NCI-H1048 (cell line): ENCODE data around the gene TSSK2.

Experiments
- DNase-seq: peaks from one replicate; lab custom pipeline; 2025; lab: John Stamatoyannopoulos, UW

The TSSK2 gene

DNA sequence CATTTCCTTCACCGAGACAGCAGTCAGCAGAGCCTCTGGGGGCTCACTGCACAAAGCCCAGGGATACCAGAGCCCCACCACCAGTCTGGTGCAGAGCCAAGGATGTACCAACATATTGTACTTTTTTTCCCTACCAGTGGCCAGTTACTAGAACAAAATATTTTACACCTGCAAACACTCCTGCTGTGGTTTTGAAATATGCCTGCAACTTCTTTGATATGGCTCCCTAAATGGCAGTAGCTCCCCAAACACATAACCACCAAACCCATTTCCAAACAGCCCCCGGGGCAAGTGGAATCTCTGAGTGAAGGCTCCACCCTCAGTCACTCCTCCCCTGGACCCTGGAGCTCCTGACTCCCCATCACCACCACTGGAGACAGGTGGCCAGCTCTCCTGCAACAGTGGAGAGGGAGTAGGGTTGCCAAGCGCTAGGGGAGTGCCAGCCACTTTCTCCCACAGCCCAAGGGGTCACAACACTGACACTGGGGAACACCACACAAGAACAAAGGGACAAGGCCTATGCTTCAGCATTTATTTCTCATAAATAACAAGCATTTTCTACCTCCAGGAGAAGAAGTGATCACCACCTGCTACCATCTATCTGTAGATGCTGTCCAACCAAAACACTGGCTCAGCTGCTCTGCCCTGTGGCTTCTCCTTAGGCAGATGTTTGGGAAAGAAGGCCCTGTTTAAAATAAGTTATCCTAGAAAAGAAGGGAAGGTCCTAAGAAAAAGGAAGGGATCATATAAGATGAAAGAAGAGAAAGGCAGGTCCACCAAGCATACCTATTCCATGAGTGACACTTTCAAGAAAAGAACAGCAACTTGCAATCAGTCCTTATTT lies 24.0 kb upstream of the TSSK2 start:
- no peak for DNase-seq

DNA sequence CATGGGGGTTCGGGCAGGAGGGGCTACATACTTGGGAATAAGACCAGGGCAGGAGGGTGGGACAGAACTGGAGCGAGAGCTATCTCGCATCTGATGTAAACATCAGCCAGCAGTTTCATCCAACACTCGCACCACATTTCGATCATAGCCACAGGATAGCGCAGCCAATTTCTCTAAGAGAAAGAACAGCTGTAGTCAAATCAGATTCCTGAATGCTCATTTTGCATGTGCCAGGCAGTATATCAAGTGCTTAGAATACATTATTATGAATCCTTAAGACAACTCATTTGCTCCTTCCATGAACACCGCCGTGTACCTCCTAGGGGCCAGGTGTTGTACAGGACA lies 23.4 kb upstream of the TSSK2 start:
- no peak for DNase-seq

DNA sequence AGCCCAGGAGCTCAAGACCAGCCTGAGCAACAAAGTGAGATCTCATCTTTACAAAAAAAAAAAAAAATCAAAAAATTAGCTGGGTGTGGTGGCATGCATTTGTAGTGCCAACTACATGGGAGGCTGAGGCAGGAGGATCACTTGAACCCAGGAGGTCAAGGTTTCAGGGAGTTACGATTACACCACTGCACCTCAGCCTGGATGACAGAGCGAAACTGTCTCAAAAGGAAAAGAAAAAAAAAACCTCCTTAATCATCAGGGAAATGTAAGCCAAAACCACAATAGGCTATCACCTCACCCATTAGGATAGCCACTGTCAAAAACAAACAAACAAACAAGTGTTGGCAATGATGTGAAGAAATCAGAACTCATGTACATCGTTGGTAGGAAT lies 22.3 kb upstream of the TSSK2 start:
- no peak for DNase-seq

DNA sequence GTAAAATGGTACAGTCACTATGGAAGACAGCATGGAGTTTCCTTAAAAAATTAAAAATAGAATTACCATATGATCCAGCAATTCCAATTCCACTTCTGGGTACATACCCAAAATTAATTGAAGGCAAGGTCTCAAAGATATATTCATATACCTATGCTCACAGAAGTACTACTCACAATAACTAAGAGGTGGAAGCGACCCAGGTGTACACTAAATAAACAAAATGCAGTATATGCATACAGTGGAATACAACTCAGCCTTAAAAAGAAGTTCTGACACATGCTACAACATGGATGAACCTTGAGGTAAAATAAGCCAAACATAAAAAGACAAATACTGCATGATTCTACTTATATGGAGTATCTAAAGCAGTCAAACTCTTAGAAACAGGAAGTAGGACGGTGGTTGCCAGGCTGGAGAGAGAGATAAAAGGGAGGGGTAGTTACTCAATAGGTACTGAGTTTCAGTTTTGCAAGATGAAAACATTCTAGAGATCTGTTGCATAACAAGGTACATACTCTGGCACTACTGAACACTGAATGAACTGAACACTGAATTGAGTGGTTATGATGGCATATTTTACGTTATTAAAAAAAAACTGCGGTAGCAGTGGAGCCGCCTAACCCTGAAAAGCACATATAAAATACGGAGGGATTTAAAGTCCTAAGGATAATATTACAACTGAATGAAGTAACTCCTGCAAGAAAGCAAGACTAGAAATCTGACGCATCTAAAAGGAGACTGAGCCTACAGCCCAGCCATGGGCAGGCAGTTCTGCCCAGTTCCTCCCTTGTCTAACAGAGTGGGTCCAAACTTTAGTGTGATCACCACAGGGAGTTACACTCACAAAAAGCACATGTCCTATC lies 21.7 kb upstream of the TSSK2 start:
- DNase-seq, result no peak

DNA sequence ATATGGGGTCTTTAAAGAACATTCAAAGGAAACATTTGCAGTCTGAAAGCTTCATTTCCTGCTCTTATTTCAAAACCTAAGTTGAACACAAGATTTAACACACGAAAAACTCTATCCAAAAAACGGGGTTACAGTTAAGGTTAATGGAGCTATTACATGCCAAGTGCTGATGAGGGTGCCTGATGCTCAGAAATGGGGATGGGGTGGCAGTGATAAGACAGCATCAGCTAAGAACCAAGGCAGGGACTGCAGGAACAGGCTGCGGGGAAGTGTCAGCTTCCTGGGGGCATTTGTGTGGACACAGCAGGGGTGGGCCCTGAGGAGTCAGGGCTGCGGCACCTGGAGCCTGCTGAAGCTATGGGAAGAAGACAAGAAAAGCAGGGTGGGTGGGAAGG lies 21.0 kb upstream of the TSSK2 start:
- no peak for DNase-seq

DNA sequence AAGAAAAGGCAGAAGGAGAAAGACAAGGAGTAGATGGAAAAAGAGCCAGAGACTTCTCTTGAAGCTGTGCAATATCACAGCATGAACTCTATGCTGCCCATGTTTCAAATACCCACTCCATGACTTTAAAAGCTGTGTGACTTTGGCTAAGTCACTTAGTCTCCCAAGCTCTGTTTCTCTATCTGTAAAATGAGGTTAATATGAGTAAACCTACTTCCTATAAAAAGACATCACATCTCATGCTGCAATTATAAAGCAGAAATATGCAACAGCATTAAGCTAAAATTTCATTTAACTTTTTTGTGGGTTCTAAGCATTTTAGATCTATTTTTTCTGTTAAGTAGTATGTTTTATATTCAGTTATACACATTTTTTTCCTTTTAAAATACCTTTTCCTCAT lies 20.5 kb upstream of the TSSK2 start:
- DNase-seq, result no peak

DNA sequence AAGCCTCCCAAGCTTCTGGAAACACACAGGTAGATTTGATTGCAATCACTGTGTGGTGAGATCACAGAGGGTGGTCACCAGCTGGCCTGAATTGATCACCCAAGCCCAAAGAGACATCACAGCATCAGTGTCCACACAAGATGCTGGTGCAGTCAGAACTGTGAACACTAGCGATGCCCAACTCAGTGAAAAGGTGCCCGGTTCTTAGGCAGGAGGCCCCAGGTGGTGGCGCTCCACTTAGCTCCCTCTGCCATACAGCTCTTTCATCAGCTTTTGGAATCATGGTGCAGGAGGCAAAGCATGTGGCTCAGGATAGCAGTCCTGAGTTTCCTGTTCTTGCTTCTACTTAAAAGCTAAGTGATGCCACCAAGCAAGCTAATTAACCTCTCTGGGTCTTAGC lies 20.0 kb upstream of the TSSK2 start:
- no peak for DNase-seq

DNA sequence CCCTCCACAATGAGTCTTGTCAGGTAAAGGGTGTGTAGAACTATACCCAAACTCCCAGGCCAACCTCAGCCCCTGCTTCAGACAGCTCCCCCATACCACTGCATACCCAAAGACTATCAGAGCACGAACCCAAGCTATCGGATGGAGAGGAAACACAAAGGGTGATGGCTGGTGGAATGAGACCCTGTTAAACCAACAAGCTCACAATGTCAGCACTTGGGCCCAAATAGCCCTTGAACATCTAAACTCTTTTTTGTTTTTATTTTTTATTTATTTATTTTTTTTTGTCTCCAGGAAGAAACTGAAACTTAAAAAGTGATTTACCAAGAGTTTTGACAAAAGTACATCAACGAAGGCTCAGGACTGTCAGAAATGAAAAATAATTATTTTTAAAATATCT lies 19.5 kb upstream of the TSSK2 start:
- DNase-seq, result no peak

DNA sequence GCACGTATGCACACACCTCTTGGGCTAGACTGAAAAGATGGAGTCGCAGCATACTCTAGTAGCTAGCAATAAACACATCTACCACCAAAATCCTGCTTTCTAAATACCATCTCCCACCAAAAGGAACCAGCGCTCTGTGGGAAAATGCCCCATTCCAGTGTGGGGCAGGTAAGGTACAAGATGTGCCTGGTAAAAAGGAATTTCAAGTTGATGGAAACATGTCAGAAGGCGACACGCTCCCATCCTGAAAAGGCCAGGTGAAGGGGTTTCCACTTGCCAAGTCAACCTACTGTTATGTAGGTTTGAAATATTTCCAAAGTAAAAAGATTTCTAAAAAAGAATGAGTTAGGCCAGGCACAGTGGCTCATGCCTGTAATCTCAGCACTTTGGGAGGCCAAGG lies 17.7 kb upstream of the TSSK2 start:
- DNase-seq, result no peak

DNA sequence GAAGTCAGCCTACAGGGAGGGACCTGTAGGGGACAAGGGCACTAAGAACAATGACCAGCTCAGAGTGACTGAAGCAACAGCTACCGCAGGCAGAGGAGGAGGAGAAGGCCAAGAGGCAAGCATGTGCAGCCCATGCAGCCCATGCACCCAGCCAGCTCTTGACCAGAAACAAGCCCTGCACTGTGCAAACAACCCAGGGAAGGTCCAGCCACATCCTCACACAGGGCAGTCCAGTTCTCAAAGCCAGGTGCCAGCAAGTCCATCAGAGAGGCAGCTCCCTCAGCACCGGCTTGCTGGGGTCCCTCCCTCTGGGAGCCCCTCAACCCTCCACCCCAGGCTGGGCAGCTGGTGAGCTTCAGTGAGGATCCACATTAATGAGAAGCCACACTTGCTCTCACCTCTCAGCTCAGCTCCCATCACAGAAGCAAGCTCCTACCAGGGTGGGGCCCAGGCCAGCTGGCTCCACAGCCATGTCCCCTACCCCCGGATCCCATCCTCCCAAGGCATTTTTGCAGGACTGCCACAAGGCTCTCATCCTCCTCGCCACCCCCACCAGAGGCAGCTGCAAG lies 16.0 kb upstream of the TSSK2 start:
- no peak for DNase-seq

DNA sequence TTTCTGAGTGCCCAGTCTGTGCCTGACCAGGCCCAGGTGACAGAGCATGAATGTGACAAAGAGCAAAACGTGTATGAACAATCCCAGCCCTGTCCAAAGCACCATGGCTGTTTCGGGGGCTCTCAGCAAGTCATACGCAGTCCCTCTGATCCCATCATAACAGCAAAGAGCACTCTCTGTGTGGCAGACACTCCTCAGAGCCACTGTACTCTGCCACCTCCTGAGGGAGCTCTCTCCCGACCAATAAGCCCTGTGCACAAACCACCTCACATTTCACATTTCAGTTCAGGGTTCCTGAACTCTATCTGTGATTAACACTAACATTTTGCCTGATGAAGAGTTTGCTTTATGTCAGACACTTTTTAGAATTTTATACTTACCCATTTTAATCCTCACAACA lies 15.5 kb upstream of the TSSK2 start:
- DNase-seq, result no peak

DNA sequence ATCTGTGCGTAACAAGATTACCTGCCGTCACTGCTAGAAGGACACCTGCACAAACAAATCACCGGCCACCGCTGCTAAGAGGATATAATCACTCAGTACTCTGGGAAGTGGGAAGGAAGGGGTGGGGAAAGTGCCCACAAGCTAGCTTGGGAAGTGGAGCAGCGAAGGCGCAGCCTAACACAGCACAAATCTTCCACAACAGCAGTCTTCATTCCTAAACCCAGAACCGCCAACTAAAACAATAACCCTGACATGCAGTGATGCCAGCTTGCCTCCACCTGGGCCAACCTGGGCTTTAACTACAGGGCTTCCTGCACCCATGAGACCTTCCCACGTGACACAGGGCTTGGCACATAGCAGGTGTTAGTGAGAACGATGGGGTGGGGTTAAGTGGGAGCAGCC lies 14.0 kb upstream of the TSSK2 start:
- no peak for DNase-seq

DNA sequence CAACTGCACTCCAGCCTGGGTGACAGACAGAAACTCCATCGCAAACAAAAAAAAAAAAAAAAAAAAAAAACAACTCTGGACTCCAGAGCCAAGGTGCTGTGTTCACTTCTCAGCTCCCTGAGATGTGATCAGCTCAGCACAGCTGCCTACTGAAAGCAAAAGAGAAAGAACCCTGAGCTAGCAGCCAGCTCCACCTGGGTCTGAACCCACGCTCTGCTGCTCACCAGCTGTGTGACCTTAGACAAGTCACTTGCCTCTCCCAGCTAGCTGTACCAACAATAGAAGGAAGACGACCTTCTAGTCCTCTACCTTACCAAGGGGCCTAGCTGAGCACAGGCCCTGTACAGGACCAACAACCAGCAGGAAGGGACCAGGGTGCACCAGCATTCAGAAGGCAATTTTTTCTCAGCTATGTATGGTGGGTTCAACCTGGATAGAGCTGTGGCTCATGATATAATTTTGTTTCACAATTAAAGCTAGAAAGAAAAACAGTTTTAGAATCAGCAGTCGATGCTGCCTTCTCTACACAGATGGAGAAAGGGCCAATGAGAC lies 12.7 kb upstream of the TSSK2 start:
- no peak for DNase-seq

DNA sequence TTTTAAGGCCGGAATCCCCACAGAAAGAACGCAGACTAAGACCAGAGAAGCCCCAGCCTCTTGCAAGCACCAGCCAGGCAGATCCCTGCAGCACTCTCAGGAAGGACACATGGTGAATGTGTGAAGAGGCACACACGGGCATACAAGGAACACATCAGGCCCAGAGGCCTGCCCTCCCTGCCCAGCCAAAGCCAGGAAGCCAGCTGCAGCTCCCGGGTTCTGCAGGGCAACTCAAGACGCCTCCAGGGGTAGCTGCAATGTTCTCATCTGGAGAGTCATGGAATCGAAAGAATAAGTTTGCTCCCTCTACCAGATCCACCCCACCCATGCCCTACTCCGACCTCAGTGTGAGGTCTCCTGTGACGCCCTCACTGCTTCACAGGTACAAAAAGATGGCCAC lies 11.2 kb upstream of the TSSK2 start:
- no peak for DNase-seq

DNA sequence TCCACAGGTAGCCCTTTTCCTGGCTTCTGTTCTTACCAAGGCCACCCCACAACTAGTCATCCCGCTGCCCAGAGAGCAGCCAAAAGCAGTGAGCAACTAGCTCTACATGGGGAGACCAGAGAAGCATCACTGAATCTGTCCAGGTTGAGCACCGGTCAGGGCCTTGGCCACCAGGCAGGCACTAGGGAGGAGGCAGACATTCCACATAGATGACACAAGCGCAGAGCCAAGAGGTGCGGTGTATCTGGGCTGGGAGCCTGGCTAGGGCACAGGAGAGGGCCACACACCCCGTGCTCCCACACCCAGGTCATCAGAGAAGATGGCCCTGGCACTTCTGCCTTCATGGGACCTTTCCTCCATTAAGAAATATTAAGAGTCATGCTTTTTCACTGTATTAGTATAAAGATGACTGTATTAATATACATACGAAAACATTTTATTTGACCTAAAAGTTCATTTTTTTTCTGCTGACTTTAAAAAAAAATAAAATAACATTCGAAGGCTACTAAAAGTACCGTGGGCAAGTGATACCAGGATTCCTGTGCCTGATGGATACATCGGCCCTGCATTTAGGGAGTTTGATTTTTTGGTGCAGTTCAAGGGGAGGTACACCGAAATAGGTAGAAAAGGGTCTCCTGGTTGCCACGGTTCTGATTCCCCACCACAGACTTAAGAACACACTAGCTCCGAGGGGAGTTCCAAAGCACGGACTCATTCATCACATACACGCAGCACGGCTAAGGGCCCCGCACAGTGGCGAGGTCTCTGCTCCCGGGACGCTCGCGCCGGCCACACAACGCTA lies 10.1 kb upstream of the TSSK2 start:
- no peak for DNase-seq

DNA sequence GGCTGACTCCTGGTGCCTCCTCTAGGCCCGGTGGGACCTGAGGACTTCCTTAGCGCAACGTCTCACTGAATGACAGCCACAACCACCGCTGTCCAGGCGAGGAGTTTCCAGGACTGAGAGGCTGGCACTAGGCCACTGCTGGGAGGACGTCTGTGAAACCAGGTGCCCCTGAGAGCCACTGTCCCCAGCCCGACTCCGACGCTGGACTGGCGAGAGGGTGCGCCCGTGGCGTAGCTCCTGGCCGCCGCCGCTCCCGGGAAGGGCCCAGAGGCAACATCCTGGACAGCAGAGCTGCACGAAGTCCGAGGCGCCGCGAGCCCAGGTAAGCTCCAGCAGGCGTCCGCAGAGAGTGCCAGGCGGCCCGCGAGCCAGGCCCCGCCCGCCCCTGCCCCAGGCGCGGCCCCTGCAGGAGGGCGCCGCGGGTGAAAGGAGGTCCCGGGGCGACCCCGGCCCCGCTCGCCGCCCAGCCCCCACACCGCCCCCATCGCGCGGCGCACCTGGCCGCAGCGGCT lies 9.4 kb upstream of the TSSK2 start:
- no peak for DNase-seq

DNA sequence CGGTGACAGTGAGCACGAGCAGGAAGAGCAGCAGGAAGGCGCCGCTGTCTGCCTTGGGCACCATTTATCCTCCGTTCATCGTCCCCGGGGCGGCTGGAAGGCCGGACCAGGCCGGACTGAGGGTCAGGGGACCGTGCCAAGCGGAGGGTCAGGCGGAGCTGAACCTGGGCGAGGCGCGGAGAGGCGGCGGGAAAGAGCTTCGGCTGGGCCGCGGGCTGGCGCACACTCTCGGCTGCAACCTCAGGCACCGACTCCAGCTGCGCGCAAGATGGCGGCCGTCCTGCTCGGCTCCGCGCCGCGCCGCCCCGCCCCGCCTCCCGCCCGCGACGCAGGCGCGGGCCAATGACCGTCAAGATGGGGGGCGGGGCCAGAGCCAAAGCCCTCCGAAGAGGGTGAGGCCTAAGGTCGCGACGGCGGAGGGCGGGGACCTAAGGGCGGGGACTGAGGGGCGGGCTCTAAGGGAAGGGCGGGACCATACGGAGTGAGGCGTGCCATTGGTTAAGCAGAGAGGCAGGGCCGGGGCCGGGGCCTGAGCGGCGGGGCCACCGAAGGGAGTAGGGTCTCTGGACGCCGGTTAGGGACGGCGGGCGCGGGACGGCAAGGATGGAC lies 8.9 kb upstream of the TSSK2 start, which contains the start of gene DGCR2:
Gene DGCR2 (minus strand): TSS at position 270 of the 609 bp plus-strand sequence. CDS start 206 bp downstream, at position 64.
- DNase-seq, result peak; percentile 90

DNA sequence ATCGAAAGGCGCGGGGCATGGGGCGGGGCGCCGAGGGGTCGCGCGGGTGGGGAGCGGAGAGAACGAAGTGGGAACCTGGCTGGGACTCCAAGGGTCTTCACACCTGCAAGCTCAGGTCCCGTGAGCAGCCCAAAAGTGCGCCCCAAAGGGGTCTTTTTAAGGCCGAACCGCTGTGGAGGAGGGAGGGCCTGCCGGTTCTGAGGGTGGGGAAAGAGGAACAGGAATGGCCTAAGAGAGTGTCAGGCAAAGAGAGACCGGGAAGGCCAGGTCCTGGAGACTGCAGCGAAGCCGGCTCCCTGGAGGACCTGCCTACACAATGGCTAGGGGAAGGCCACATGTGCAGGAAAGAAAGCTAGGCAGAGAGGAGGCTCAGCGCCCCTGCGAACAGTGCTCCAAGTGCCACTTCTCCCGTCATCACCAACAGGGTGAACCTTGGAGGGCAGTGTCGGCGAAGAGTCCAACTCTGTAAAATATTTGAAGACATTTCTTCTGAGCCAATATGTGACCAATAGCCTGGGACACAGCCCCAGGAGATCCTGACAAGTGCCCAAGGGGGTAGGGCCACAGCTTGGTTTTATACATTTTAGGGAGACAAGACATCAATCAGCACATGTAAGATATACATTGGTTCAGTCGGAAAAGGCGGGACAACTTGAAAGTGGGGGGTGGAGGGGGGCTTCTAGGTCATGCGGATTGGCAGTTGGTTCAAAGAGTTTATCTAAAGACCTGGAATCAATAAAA lies 8.2 kb upstream of the TSSK2 start:
- no peak for DNase-seq

DNA sequence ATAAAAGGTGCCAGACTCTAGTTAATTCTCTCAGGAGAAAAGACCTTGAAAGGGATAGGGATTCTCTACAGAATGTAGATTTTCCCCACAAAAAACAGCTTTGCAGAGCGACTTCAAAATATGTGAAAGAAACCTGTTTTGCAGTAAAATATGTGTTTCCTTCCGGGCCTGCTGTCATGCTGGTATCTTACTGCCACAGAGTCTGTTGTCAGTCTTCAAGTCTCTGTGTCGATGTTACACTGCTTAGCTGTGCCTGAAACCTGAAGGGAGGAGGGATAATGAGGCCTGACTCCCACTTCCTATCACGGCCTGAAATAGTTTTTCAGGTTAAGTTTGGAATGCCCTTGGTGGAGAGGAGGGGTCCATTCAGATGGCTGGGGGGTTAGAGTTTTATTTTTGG lies 7.2 kb upstream of the TSSK2 start:
- no peak for DNase-seq

DNA sequence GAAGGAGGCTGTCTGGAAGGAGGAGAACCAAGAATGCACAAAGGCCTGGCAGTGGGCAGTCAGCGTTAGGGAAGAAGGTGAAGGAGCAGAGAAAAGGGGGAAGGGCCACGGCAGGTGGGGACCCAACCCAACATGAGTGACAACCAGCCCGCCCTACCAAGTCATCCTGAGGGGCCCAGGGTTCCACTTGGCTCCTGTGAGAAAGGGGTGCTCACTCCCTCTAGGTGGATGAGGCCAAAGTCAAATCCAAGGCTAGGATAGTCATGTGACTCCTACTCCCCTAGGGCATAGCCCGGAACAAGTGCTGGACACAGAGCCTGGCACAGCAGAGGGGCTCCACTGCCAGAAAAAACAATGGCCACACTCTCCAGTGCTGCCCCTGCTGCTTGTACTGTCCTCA lies 6.7 kb upstream of the TSSK2 start:
- no peak for DNase-seq

DNA sequence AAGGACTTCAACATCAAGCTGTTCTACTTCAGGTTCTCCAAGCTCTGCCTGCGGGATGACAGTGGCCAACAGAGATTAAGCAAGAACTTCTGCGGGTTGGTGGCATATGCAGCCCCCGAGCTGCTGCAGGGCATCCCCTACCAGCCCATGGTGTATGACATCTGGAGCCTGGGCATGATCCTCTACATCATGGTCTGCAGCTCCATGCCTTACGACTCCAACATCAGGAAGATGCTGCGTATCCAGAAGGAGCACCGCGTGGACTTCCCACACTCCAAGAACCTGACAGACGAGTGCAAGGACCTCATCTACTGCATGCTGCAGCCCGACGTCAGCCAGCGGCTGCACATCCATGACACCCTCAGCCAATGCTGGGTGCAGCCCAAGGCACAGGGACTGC lies 6.1 kb upstream of the TSSK2 start:
- no peak for DNase-seq
